GM21737 (cell line): ENCODE measurements around the gene ITSN2.
"Not testable (repeated sequence)": the region's sequence is repeated elsewhere in the genome, so short reads cannot be mapped to it uniquely, and the experiment has no call there.

Source experiments
- ATAC-seq: cut with Tn5 transposase; IDR thresholded peaks from one replicate; pipeline ENCODE4 v1.9.1; 2021; ENCODE audit warnings: mild to moderate bottlenecking, moderate library complexity; ENCODE audit not compliant: unreplicated experiment

ITSN2 gene

GRCh38 chr2:24222946-24223345 lies 137.4 kb downstream of the ITSN2 start:
- no peak for ATAC-seq

- ATAC-seq, result no peak
Measured at GRCh38 chr2:24221343-24222050, 138.8 kb downstream of the ITSN2 start.

GRCh38 chr2:24220554-24221291 lies 139.6 kb downstream of the ITSN2 start:
- ATAC-seq, result no peak

- ATAC-seq, result peak; percentile 84
Measured at GRCh38 chr2:24214880-24215279, 145.5 kb downstream of the ITSN2 start.

GRCh38 chr2:24211408-24211807 lies 148.9 kb downstream of the ITSN2 start:
- no peak for ATAC-seq

GRCh38 chr2:24210723-24211122 lies 149.6 kb downstream of the ITSN2 start:
- ATAC-seq, result no peak

GRCh38 chr2:24210106-24210455 lies 150.3 kb downstream of the ITSN2 start:
- no peak for ATAC-seq

- ATAC-seq, result no peak
Measured at GRCh38 chr2:24209389-24210105, 150.8 kb downstream of the ITSN2 start.

- no peak for ATAC-seq
Measured at GRCh38 chr2:24208490-24208889, 151.8 kb downstream of the ITSN2 start.

- no peak for ATAC-seq
Measured at GRCh38 chr2:24207359-24207758, 153.0 kb downstream of the ITSN2 start.

- no peak for ATAC-seq
Measured at GRCh38 chr2:24206714-24207113, 153.6 kb downstream of the ITSN2 start.

GRCh38 chr2:24206242-24206641 lies 154.1 kb downstream of the ITSN2 start:
- ATAC-seq, result no peak

- no peak for ATAC-seq
Measured at GRCh38 chr2:24205131-24205530, 155.2 kb downstream of the ITSN2 start.

GRCh38 chr2:24204505-24204904 lies 155.8 kb downstream of the ITSN2 start:
- ATAC-seq, result no peak

GRCh38 chr2:24203787-24204150 lies 156.6 kb downstream of the ITSN2 start:
- no peak for ATAC-seq

- no peak for ATAC-seq
Measured at GRCh38 chr2:24203029-24203786, 157.1 kb downstream of the ITSN2 start.

GRCh38 chr2:24200799-24201198 lies 159.5 kb downstream of the ITSN2 start:
- ATAC-seq, result no peak

- ATAC-seq, result no peak
Measured at GRCh38 chr2:24199968-24200590, 160.3 kb downstream of the ITSN2 start.

GRCh38 chr2:24197213-24197612 lies 163.1 kb downstream of the ITSN2 start:
- not testable (repeated sequence) for ATAC-seq

- no peak for ATAC-seq
Measured at GRCh38 chr2:24191848-24192247, 168.5 kb downstream of the ITSN2 start.

- no peak for ATAC-seq
Measured at GRCh38 chr2:24191156-24191555, 169.2 kb downstream of the ITSN2 start.
